Activated CD4-positive, alpha-beta T cell treated with anti-CD3 and anti-CD28 coated beads, Interleukin-2, amount 50 U/mL, for 4 hours (primary cell): ENCODE measurements around the gene NINJ2.
"Not testable (repeated sequence)": the region's sequence is repeated elsewhere in the genome, so short reads cannot be mapped to it uniquely, and the experiment has no call there.

Source experiments
- DNase-seq, 2 experiments: peaks; one replicate each; pipeline ENCODE4 v3.0.0-alpha.2; 2020

NINJ2 gene

DNA sequence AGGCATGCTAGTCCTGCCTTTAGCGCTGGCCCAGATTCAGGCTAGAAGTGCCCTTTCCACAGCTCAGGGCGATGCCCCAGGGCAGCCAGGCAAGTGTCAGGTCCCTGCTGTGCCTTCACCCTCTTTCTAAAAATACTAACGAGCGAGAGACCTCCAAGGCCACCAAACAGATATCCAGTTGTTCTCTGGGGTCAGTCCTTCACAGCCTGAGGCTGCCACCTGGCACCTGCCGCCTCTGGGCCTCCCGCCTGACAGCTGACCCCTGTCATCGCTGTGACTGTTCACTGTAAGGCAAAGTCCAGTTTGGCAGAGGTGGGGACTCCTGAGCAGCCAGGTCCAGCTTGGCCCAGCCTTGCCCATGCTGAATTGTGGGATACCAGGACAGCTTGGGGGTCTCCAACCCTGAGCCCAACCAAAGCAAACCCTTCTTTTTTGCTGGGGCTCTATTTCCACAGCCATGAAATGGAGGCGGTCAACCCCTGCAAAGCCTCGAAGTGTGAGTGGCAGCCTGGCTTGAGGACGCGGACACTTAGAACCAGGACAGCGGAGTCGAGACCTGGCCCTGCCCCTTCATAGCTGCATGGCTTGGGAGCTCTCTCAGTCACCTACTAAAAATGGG, 79.9 kb downstream of the NINJ2 start:
- DNase-seq, result no peak

DNA sequence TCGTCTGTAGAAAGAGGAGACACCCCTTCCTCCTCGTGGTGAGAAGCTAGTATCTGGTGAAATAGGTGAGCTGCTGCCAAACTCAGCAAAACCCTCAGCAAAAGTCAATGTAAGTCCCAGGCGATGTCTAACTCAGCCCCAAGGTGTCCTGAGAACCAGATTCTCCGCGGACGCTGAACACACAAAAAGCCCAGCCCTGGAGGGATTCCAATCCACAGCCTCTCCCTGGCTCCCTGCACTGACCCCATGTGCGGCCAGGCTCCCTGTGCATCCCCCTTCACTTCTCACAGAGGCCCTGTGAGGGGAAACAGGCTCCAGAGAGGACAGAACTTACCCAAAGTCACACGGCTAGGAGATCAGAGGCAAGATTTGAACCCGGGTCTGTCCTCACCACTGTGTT, 81.5 kb downstream of the NINJ2 start:
- DNase-seq, result no peak

DNA sequence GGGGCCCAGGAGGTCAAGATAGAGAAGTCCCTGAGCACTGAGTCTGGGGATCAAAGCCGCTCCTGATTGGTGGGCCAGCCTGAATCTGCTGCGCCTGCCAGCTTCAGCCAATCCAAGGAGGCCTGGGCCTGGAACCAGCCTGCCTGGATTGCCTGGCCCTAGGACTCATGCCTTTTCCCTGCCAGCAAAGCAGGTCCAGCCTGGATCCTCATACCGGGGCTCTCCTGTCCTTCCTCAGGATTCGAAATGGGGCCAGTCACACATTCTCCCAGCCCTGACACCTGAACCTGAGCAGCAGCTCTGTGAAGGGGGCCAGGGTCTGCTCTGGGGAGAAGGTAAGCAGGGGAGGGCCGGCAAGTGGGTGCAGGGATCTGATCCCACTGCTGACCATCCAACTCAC, 81.9 kb downstream of the NINJ2 start:
- DNase-seq, result no peak

DNA sequence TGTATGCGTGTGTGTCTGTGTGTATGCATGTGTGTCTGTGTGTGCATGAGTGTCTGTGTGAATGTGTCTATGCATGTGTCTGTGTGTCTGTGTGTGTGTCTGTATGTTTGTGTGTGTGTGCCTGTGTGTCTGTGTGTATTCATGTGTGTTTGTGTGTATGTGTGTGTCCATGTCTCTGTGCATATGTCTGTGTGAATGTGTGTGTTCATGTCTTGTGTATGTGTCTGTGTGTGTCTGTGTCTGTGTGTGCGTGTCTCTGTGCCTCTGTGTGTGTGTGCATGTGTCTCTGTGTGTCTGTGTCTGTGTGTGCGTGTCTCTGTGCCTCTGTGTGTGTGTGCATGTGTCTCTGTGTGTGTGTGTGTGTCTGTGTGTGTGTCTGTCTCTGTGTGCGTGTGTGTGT, 82.4 kb downstream of the NINJ2 start:
- DNase-seq, result no peak

DNA sequence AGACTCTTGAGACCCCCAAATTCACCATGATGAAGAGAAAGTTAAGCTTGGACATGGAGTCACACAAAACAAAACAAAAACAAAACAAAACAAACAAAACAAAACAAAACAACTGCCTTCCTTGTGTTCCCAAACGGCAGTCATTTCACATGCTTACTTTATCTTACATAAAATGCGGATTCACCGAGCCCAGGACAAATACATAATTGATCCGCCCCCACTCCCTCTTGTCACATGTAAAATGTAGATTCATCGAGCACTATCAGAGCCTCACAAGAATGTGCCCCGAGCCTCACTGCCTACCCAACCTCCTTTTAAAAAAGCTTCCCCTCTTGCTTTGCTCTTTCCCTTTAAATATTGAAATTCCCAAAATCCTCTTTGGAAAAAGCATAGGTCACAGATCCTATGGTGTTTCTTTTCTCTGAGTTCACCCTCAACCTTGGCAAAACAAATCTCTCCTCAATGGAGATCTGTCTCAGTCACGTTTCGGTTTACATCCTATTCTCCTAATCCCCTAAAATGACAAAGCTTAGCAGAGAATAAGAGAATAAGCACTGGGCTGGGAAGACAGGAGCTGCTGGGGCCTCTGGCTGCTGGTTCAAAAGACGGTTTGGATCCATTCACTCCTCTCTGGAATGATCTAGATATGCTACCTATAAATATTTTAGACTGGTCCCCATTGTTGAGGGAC, 83.7 kb downstream of the NINJ2 start:
- no peak for DNase-seq

DNA sequence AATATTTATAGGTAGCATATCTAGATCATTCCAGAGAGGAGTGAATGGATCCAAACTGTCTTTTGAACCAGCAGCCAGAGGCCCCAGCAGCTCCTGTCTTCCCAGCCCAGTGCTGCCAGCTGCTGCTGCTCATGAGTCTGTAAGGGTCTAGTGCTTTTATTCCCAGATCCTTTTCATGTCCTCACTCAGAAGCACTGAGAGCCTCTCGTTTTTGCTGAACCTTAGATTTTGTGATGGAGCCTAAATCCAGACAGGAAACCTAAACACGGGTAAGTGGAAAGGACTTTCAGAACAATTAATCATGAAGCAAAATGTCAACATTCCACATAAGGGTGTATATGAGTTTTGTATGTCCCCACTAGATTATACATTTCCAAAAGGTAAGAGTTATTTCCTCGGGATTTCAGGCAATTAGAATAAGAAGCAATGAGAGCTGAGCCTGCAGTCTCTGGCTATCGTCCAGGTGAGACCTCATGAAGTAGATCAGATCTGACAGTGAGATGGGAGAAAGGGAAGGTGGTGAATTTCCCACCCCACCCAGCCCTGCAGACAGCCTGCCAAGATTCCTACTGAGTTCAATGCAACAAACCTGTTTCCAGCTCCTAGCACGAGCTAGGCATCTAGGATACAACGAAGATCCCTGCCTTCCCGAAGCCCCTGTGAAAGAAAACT, 84.4 kb downstream of the NINJ2 start:
- DNase-seq, result no peak

DNA sequence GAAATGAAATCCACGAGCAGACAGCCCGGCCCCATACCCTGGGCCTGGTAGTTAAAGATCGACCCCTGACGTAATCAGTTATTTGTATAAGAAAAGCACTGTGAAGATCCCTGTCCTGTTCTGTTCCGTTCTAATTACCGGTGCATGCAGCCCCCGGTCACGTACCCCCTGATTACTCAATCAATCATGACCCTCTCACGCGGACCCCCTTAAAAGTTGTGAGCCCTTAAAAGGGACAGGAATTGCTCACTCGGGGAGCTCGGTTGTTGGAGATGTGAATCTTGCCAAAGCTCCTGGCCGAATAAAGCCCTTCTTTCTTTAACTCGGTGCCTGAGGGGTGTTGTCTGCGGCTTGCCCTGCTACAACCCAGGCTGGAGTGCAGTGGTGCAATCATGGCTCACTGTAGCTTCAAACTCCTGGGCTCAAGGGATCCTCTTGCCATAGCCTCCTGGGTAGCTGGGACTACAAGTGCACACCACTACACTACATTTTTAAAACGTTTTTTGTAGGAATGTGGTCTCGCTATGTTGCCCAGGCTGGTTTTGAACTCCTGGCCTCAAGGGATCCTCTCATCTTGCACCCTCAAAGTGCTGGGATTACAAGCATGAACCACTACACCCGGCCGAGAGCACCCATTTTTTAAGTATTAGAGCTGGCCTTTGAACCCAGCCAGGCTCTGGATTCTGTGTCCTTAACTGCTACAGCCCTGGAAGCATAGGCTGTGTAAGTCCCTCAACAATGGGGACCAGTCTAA, 85.1 kb downstream of the NINJ2 start:
- not testable (repeated sequence) for DNase-seq

DNA sequence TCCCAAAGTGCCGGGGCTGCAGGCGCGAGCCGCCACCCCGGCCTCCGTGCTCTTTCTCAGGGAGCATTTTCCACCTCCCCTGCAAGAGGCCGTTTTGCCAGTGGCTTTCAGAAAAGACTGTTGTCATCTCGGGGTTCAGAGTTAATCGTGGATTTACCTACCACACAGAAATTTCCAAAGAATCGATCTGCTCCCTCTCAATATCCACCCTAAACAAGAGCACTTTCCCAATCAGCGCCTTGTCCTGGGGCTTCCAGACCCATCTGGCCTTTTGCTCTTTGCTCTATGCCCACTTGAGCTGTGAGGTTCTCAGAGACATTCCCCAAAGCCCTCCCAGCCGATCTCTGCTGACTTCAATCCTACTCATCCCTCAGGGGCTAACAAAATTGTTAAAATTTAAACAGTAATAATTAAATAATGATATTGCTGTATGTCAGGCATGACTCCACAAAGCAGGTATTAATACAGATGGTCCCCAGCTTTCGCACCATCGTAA, 86.6 kb downstream of the NINJ2 start:
- DNase-seq, result no peak

DNA sequence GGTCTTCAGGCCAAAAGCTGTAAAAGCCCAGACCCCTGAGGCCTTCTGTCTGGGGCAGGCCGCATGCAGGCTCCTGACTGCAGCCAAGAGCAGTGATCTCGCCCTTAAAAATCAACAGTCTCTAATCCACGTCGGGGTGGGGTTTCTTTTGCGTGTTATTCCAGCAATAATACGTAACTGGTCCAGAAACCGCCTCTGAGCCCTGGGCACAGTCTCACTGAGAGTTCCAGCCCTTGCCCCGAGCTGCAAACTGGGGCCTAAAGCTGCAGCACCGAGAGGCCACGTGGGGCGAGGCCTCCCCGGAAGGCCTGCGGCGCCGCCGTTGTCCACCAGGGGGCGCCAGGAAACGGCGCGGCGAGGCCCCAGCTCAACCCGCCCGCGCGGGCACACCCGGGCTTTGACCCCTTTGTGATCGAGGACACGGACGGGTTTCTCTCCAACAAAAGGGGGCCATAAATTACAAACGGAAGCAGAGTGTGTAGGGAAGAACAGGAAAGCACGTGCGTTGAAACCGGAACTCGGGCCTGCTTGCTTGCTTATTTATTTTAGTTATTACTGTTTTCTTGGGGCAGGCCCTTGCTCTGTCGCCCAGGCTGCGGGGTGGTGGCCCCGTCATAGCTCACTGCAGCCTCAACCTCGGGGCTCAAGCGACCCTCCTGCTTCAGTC, 87.2 kb downstream of the NINJ2 start:
- DNase-seq, result peak; percentile 75 to 76

DNA sequence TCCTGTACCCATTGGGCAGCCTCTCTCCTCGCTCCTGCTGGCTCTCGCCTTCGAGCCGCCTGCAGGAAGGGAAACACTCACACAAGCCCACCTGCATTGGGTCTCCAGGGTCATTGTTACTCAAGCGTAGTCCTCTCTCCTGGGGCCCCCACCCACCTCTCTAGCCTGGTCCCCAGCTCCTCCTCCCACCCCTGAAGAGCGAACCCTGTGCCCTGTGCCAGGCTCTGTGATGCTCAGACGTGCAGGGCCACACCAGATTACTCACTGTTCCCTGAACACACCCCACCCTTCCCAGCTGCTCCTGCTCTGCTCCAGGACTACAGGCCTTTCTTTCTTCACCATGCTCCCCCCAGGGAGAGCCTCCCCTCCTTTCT, 88.1 kb downstream of the NINJ2 start:
- no peak for DNase-seq

DNA sequence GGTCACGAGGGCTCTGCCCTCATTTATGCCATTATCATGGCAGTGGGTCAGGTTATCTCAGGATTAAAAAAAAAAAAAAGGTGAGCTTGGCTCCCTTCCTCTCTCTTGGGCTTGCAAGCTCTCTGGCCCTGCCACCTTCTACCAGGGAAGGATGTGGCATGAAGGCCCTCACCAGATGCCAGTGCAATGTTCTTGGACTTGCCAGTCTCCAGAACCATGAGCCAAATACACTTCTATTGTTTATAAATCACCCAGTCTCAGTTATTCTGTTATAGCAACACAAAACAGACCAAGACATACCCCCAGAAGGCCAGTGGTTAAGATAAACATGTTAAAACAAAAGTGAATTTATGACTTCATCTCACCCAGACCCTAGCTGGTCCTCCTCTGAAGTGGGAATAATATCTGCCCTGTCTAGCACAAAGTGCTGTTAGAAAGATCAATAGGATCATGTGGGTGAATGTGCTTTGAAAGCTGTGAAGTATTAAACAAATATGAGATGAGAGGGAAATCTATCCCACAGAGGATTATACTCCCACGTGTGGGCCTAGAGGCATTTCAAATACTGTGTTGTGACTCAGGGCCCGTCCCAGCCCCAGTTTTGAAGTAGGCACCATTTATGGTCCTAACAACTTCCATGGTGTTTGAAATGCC, 88.6 kb downstream of the NINJ2 start:
- DNase-seq, result no peak

DNA sequence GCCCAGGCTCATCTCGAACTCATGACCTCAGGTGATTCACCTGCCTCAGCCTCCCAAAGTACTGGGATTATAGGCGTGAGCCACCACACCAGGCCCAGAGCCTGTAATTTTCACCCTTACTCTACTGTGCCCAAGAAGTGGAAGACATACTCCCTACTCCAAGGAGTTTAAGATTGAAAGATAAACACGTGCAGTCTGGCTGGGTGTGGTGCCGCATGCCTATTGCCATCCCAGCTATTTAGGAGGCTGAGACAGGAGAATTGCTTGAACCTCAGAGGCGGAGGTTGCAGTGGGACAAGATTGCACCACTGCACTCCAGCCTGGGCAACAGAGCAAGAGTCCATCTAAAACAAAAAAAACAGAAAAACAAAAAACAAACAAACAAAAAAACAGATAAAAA, 90.0 kb downstream of the NINJ2 start:
- no peak for DNase-seq

DNA sequence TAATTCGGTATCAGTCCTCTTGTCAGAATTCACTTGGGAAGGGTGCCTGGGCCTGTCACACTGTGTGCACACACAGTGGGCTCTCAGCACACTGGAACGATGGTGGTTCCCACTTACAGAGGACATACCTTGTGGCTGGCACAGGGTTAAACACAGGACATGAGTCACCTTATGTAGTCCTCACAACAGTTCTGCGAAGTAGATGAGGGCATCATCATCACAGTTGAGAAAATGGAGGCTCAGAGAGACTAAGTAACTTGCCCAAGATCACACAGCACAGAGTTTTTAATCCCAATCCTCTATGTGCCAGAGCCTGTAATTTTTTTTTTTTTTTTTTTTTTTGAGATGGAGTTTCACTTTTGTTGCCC, 90.7 kb downstream of the NINJ2 start:
- DNase-seq, result no peak

DNA sequence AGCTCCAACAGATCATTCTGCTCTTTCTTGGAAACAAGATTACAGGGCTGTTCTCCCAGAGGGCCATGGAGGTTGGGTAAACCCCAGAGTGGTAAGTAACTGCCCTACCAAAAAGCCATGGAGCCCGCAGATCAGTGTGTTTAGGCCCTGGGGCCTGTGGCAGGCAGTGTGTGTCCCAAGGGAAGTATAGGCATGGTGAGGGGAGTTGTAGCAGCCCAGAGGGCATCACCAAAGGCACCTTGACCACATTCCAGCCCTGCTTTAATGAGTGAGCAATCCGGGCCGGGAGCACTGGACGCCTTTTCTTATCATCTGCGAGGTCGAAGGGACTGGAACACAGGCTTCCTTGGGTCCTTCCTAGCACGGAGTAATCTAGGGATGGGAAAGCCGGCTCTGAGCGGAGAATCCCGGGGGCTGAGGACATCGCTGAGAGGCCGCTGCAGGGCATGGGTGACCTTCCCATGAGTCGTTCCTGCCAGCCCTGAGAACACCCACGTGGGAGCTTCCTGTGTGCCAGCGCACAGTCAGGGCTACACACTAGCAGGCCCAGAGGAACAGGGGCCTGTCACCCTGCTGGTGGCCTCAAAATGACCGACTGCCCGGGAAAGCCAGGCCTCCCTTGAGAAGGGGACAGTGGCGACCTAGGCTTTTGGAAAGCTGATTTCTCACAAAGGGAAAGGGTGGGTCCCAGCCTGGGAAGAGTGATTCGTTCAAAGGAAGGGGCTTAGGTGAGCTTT, 91.3 kb downstream of the NINJ2 start:
- no peak for DNase-seq

DNA sequence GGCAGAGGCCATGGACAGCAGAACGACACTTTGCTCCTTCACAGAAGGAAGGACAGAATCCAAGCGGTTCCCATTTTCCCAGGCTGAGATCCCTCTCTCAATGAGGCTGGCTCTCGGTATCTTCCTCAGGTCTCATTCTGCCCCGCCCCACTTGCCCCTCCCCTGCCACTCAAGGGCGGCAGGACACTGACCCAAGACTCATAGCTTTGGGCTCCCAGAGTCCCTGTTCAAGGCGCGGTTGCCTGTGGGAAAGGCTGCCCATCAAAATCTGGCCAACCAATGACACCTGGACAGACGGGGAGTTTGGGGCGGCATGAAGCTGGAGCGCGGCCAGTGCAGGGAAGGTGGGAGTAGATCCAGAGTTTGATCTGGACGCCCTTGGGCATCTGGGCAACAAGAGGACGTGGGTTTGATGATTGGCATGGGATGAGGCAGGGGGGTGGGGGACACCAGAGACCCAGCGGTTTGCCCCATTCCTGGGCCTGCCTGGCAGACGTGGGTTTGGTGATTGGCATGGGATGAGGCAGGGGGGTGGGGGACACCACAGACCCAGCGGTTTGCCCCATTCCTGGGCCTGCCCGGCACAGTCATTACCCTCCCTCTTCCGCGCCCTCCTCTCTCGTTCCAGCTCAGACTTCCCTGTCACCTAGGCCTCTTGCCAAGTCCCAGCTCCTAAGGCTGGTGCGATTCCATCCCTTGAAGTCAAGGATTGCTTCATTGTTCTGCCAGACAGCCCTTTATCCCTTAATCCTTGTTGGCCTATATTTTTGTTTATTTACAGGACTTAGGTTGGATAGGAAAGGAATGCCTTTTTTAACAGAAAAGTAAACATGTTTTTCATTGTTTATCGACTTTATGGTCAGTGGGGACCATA, 92.1 kb downstream of the NINJ2 start:
- no peak for DNase-seq

DNA sequence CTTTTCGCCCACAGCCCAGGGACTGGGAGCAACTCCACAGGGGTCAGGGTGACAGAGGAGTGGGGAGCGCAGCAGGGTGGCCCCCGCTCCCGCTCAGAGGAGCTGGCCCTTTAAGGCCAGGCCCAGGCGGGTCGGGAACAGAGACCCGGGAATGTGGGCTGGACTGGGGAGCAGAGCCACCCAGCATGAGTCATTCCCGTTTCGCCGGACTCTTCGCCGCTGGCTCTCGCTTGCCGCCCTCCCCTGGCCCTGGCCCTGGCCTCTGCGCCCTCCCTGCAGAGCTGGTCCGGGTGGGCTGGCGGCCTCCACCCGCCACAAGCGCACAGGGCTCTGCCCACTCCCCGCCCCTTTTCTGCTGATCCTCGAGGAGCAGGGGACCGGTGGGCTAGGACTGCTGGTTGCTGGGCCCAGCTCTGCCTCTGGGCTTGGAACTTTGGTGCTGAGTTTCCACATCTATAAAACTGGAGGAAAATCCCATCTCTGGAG, 92.8 kb downstream of the NINJ2 start:
- DNase-seq, result no peak

DNA sequence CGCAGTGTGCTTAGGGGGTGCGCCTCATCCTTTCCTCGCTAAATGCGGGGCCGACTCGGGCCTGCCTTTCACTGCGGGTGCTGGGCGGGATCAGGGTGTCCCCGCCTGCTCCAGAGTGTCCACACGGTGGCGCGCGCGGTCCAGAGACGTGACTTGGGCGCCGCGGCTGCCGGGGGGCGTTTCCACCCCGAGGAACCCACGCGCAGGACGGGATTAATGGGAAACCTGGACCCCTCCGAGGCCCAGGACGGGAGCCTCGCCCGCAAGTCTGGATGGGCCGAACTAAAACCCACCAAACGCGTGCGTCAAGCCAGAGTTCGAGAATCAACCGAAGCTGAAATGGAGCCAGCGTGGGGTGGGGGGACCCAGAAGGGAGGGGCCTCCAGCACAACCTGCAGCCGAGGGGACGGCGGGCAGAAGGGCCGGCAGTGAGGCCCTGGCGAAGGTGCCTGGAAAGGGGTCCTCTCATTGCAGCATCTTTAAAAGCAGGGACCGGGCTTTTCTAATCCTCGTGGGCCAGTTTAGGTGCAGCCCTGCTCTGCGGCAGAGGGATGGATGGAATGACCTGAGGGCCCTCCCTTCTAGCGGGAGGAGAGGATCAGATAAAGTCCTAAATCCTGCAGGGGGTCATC, 93.3 kb downstream of the NINJ2 start:
- peak; percentile 82 to 85 for DNase-seq

DNA sequence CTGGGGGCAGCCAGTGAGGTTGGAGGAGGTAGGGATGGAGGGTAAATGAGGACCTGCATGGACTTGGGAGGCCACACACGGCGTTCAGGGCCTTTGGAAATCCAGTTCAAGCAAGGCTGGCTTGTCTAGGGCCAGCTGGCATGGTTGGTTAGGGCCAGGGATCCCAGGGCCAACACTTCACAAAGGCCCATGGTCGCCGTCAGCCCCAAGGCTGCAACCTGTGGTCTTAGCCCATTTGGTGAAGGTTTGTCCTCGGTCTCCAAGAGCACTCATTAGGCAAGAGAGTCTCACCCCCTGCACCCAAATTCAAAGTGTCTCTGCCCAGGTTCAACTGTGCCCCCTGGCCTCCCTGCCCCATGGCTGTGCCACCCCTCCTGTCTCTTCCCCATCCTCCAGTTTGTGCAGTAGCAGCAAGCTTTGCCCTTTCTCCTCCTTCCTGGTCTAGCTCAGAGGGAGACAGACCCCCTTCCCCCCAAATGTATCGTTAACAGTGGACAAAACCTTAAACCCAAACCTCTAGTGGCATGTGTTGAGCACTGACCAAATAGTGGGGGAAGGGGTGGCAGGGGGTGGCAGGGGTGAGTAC, 94.1 kb downstream of the NINJ2 start:
- DNase-seq, result no peak

DNA sequence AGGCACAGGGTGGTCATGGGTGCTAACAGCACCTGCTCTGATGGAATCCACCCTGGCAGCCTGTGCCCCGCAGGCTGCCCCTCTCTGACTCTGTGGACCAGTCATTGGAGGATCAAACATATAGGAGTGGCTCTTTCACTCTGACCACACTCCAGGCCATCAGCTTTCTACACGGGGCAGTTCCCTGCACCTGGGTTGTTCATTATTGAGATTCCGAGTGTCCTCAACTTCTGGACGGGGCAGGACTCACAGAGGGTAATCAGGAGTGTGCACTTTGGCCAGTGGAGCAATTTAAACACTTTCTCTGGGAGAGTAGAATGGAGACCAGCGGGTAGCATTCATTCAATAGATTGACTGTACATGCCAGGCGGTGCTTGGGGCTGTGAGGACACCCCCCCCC, 94.8 kb downstream of the NINJ2 start:
- no peak for DNase-seq
